CD4-positive, alpha-beta T cell treated with Interleukin-17A for 1 hour (primary cell): ENCODE results near the gene TOB1.
A peak's percentile ranks its signal among the peaks of the same experiment; 100 is the strongest.

Source experiments
- DNase-seq: peaks from one replicate; pipeline ENCODE4 v3.0.0-alpha.2; 2020

Gene TOB1

DNA sequence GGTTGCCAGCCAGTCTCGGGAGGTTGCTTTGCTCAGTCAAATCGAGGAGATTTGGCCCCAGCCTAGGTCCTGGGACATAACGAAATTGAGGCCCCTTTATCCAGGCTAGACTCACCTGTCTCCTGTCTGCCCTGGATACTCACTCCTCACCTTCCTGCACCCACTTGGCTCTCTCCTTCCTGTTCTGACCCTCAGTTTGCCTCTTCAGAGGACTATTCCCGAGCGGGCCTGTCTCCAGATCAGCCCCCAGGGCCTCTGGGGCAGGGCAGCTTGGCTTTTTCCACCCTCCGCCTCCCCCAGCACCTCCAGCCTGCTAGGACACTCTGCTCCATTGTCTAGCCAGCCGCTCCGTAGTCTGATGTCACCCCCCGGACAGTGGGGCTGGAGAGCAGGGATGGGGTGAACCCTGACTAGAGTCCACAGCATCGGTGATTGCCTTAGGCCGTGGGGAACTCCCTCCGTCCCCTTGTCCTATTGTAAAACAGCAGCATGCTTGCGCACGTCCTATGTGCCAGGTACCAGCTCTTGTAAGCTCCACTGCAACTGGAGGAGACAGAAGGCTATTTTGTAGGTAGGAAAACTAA is 21.9 kb downstream of the TOB1 start:
- no peak for DNase-seq

DNA sequence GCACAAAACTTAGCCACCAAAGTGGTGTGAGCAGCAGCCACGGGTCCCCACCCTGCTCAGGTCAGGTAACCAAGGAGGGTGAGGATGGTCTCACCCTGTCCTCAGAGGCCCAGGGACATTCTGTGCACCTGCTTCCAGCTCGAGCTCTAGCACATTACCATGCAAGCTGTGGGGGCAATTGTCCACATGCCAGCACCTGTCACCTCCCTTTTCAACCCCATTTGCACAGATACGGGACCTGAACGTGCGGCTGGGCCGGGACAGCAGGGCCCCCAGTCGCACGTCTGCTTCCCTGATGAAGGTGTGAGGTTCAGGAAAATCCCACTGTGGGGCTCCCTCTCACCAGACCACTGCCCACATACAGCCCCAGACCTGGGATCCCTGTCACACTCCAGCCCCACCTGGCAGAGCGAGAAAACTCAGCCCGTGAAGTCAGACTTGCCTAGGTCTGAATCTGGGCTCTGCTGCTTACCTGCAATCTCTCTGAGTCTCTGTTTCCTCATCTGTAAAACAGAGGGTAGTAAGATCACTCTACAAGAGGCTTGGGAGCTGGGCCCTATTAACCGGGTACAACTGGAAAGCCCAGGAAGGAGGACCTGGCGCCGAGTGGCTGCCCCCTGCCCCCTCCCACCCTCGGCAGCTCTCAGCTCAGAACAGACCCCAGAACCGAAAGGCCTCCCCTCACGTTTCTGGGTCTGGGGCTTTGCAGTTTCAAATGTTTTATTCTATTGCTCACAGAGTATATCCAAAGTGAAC is 22.8 kb downstream of the TOB1 start:
- no peak for DNase-seq

DNA sequence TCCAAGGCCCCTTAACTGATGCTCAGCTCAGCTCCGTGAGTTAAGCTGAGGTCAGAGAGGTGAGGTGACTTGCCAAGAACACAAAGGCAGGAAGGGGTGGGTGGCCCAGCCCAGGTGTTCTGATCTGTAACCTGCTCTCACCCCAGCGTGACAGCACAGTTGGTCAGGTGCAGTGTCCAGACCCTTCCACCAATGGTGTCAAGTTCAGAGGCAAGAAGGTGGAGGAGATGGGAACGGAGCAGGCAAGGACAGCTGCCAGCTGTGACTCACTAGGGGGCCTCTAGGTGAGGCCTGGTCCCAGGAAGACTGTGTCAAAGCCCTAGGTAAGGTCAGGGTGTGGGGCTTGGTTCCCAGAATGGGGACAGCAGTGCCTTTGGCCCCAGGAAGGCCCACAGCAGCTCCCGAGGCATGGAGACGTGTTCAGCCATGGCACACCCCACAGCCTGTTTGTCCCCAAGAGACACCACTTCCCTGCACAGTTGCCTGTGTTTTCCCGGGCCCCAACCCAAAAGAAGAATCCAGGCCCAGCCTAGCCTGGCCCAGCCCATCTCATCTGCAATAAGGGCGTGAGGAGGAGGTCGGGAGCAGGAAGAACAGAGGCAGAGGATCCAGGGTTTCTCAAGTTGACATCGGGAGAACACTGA is 23.5 kb downstream of the TOB1 start:
- DNase-seq = no peak

DNA sequence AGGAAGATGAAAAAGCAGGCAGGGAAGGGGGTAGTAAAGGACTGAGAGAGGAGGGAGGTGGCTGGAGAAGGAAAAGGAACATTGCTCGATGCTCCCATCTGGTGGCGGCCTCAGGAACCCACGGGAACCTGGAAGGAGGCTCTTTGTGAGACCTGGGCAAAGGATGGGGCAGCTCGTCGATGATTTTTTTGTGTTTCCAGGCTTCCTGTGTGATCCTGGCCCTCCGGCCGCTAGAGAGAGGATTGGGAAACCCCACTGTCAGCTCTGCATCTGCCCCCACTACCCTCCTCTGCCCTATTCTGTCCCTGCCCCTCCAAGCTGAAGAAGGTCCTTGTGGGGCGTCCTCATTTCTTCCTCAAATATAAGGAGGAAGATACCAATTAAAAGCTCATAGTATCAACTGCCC is 24.2 kb downstream of the TOB1 start:
- peak; percentile 60 for DNase-seq

DNA sequence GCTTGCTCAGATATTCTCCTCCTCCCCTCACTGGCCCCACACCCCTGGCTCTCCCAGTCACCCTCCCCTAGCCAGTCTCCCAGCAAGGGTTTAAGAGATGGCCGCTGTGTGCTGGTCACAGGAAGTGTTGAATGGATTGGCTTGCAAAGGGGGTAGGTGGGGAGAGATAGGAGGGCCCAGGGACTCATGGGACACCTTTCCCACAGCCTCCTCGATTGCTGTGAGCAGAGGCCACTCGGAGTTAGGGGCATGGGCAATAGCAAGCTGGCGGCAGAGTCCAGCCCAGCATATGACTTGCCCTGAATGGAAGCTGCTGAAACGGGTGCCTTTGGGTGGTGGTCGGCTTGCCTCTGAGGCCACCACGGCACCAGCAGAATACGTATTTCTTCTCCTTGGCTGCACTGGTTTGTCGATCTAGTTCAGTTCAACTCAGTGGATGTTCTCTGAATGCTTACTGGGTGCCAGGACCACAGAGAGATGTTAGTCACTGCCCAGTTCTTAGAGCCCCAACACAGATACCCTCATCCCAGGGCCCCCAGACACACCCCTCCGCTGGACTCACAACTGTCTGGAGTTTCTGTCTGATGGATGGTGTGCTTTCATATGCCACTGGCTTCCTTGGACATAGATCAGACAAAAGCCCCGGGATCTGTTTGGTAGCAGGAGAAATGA is 24.7 kb downstream of the TOB1 start:
- no peak for DNase-seq

DNA sequence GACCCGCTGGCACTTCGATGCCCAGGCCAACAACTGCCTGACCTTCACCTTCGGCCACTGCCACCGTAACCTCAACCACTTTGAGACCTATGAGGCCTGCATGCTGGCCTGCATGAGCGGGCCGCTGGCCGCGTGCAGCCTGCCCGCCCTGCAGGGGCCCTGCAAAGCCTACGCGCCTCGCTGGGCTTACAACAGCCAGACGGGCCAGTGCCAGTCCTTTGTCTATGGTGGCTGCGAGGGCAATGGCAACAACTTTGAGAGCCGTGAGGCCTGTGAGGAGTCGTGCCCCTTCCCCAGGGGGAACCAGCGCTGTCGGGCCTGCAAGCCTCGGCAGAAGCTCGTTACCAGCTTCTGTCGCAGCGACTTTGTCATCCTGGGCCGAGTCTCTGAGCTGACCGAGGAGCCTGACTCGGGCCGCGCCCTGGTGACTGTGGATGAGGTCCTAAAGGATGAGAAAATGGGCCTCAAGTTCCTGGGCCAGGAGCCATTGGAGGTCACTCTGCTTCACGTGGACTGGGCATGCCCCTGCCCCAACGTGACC is 25.8 kb downstream of the TOB1 start:
- DNase-seq = no peak

GRCh38 chr17:50839591-50840310 is 26.4 kb downstream of the TOB1 start:
- DNase-seq = no peak

- no peak for DNase-seq
Observed at GRCh38 chr17:50837980-50838954, 27.9 kb downstream of the TOB1 start.

DNA sequence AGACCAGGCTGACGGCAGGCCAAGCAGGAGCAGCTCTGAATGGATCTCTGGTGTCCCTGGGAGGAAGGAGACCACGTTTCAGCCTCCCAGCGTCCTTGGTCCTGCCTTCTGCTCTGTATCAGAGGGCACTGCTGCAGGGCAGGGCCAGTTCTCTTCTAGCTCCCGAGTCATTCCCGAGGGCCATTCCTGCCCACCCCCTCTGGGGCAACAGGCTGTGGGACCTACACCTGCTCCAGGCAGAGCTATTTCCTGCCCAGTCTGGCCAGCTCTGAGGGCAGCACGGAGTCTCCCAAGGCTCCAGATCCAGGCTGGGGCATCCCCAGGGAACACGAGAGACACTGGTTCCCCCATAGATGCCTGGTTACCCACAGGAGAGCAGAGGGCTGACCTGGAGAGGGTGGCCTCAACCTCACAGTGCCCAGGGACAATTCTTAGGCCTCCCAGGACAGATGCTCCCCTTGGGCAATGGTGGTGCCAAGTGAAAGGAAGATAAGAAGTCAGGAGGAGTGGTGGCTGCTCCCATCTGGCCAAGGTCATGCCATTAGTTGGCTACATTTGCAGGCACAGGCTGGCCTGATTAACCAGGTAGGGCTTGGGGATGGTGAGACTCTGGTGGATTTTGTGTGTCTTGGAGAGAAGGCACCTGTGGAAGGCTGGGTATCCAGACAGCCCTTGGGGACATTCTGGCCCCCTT is 28.7 kb downstream of the TOB1 start:
- no peak for DNase-seq

DNA sequence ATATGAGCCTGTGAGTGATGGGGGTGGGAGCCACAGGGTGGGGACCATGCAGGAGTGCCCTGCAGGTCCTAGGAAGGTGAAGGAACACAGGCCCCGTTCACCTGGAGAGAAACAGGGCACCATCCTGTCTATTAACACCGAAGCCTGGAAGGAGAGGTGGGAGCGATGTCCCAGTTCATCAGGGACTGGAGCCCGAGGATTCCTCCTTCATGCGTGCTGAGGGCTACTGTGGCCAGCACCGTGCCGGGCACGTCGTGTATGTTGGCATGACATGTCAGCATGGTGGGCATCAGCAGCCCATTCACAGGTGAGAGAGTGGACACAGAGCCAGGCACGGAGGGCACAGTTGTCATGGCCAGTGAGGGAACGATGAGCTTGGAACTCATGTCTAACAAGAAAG is 29.3 kb downstream of the TOB1 start:
- DNase-seq = no peak

- no peak for DNase-seq
Observed at GRCh38 chr17:50835301-50836234, 30.6 kb downstream of the TOB1 start, which contains the start of gene WFIKKN2. WFIKKN2 (plus strand) TSS chr17:50835586; CDS start chr17:50835938, 352 bp downstream.

GRCh38 chr17:50834429-50835300 is 31.5 kb downstream of the TOB1 start:
- DNase-seq = no peak

DNA sequence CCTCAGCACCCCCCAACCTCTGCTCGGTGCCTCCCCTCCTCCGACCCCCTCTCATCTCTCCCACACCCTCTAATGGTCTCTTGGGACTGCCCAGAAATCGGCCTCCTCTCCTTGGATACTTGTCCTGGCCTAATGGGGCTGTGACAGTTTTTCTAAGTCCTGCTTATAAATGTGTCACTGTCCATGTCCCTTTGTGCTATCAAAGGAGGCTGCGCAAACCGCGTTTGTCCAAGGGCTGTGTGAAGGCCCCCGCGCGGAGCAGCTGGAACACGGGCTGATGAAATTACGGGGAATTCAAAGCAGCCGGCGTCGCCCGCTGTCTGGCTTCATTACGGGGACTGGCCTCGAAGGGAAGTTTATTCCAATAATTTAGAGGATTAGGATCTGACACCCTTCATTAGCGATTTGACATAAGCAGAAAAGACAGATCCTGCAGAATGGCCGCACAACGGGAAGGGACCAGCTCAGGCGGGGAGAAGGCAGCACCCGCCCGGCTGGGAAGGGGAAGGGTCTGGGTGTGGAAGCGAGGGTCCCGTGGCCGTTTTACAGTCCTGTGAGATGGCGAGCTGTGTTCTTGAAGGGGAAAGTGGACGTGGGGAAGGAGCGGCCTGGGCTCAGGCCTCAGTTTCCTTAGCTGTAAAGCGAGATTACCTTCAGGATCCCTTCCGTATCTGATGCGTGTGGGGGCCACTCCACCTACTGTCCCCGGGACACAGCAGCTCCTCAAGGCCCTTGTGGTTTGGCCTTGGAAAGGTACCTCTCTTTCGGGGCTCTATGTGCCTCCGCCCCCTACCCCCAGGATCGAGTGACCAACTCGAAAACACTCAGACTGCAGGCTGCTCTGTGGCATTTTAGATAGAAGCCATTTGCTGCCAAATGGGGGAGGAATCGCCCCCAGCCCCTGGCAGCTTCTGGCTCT is 32.4 kb downstream of the TOB1 start:
- no peak for DNase-seq

GRCh38 chr17:50832864-50833381 is 33.2 kb downstream of the TOB1 start:
- no peak for DNase-seq

- no peak for DNase-seq
Observed at GRCh38 chr17:50832267-50832863, 33.8 kb downstream of the TOB1 start.

GRCh38 chr17:50831471-50831928 is 34.7 kb downstream of the TOB1 start:
- no peak for DNase-seq

GRCh38 chr17:50830994-50831393 is 35.2 kb downstream of the TOB1 start:
- no peak for DNase-seq
